Activated CD4-positive, alpha-beta T cell treated with anti-CD3 and anti-CD28 coated beads, Interleukin-2, Interleukin-6, amounts not matched to agents 100 ng/mL and 50 ng/mL, durations not matched to agents 16 hours and 8 hours (primary cell): ENCODE measurements around the gene ITPR2.
"Not testable (repeated sequence)": the region's sequence is repeated elsewhere in the genome, so short reads cannot be mapped to it uniquely, and the experiment has no call there.

ENCODE experiments used
- DNase-seq: peaks from one replicate; pipeline ENCODE4 v3.0.0-alpha.2; 2020

ITPR2 gene

DNA sequence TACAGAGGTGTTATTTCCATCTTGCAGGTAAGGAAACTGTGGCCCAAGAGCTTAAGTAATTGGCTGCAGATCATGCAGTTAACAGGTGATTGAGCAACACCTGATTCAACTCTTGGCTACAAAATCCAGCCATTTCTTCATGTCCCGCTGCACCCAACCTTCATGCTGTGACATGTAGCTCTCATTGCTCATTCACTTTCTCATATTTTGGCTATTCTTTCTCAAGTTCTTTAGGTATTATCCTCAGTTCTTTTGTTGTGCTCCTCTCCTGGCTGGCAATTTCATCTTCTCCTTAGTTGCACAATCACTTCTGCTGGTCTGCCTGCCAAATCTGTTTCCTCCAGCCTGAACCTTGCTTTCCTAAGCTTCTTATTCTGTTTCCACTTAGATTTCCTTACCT, 336.8 kb downstream of the ITPR2 start:
- DNase-seq, result no peak

DNA sequence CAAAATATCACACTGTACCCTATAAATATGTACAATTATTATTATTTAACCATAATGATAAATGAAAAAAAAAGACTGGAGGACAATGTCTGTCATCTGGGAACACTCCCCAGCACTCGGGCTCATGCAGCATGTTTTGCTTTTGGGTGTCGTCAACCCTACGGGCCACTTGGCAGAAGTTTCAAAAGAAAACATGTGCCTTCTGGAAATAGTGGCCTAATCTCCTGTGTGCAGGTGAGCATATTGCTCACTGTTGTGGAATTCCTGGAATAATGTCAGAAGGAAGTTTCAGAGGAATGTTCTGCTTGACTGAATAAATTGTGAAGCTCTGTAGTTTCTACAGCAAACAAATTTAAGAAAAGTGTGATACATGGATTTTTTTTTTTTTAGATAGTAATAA, 339.3 kb downstream of the ITPR2 start:
- no peak for DNase-seq

DNA sequence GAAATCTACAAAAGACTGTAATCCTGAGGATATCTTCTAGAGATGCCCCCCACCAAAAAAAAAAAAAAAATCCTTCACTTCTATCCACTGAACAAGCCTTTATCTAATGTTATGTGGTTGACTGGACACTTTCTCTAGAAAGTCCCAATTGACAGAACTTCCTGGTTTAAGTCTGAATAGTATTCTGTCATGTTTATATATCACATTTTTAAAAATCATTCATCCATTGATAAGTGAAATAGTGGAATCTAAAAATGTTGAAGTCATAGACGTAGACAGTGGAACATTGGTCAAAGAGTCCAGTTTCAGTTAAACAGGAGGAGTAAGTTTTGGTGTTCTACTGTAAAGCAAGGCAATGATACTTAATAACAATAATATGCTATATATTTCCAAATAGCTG, 340.6 kb downstream of the ITPR2 start:
- no peak for DNase-seq

DNA sequence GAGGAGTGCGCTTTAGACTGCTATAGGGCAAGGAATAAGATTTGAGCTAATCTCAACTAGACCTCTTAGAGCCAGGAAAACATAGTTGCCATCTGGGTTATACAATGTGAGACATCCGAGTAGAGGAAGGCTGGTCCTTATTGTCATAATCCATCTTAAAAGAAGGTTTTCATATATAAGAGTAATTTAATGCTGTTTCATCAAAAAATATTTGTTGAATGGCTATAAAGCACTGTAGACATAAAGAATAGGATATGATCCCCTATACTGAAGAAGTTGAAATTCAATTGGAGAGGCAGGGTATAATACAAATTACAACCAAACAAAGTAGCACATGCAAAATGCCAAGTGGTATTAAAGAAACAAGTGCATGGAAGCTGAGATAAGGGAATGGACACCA, 343.1 kb downstream of the ITPR2 start:
- no peak for DNase-seq

DNA sequence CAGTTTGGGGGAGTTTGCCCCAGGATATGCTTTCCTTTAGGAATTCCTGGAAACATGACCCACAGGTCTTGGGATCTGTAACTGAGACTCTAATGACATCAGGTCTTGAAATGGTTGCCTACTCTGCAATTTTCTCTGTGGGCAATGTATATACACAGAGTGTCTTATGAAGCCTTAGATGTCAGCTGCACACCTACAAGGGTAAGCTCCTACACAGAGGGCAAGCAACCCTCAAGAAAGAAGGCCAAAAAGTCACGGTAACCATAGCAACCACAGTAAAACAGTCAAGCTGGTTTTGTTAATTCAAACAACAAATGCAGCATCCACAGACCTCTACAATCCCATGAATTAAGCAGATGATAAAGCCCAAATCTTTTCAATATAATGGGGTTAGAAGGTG, 344.6 kb downstream of the ITPR2 start:
- DNase-seq, result no peak

DNA sequence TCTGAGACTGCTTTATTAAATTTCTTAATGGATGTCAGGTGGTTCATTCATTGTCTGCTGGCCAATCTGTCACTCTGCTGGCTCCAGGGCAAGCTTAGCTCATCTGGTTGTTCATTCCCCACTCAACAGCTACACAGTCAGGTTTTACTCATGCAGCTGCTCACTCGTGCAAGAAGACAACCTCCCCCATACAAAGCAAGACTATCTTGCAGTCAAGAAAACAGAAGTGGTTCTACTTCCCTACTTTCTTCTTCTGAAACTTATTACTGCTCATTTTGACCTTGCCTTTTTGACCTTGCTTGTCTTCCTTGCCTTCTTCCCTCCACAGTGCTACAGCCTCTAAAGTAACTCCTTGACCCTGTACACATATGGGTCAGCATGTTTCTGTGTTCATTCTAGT, 359.7 kb downstream of the ITPR2 start:
- DNase-seq, result peak; percentile 26

DNA sequence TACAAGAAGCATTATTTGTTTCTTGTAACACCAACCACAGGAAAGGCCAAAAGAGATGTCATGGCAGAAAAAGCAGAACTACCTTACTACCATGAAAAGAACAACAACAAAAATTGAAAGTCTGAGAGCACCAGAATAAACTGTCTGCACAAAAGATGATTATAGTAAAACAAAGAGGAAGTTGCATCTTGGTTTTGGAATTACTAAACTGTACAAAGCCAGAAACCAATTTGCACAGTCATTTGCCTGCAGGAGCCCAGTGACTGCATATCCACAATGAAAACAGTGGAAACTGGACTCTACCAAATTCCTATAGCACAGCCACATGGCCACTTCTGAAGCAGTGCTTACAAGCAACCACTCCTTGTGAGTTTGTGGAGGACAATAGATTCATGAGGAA, 361.4 kb downstream of the ITPR2 start:
- peak; percentile 78 for DNase-seq

DNA sequence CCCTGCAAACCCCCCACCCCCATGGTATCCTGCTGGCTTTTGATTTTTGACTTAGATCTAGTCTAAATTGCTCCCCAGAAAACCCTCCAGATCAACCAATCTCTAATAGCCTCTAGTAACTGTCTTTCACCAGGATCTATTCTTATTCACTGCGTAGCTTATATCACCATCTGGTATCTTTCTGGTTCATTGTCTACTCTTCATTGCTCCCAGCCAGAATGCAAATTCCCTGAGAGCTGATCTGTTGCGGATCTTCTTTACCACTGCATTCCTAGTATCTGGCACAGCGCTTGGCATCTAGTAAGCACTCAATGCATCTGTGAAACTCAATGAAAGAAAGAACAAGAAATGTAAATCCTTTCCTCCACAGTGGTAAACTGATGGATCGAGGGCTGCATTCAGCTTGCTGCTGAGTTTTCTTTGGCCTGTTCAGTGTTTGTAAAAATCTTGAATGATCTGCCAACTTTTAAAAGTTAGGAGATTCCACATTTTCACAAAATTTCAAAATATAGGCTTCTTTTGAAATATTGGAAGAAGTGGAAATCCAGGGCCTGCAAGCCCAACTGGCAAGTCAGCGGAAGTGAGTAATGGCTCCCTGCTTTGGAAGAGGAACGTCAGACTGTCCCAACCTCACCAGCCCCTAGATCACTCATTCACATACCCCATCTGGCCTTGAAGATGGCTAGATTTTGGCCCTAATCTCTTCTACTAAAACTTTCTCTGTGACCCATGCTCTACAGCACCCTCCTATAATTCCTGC, 363.4 kb downstream of the ITPR2 start:
- DNase-seq, result no peak

DNA sequence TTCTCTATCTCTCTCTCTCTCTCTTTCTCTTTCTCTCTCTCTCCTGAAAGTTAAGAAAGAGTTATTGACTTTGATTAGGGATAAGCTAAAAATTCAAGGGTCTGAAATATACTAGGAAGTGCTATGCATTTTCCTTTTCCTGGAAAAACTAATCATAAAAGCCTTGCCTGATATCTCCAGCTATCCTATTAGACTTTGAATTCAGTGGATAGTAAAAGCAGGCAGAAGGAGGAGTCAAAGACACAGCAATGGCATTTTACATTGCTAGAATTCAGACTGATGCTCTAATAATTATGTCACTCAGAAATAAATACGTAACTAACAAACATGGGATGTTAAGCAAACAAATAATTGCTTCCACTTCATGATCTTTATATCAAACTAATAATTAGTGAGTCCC, 365.6 kb downstream of the ITPR2 start:
- no peak for DNase-seq

DNA sequence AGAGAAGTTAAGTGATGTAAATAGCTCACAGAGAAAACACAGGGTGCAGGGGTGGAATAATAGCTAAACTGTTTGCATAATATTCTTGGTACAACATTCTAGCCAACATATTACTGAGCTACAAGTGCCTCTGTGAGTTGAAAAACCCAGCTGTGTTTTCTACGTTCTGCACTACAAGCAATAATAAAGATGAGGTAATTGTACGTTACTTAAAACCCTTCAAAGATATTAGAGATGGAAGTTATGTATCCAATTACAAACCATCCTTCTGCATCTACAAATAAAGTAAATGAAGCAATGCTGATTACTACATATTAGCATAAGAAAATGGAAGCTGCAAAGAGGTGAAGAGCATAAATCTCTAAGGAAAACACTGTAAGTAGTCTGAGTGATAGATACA, 366.3 kb downstream of the ITPR2 start:
- DNase-seq, result no peak

DNA sequence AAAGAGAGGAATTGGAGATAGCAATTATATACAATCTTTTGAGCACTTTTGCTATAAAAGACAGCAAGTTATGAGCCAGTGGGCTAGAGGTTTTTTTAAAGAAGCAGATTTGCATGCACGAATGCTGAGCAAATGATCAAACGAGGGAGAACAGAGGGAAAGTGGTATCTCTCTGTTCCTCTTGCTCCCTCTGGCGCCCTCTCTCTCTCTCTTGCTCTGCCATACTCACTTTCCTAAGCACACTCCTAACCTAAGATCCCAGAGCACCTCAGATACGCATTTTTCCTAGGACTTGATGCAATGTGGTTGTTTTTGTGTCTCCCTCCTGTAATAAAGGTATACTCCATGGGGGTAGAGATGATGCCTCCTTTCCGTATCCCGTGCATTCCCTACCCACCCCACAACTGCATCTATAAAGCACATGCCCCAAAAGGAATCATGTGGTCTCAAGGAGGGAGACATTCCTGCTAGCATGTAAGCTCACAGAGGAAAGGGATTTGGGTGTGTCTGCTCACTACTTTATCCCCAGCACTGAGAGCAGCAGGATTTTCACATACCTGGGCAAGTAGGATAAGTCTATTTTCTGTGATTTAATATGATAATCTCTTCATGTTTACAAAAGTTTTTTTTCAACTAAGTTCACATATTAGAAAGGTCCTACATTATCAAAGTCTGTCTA, 367.4 kb downstream of the ITPR2 start:
- no peak for DNase-seq

DNA sequence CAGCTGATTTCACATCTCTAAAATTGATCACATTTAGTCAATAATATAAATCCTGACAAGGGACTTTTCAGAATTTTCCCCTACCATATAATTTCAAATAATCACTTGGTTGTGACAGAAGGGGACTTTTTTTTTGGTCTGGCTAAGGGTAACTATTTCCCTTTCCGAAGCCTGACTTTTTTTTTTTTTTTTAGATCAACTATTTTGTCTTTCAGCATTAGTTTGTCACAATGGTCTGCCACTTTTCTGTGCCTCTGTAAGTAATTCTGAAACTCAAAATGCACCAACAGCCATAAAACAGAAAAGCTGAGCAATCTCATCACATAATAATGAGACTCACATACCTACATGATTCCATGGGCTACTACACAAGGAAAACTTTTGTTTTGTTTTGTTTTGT, 371.2 kb downstream of the ITPR2 start:
- peak; percentile 52 for DNase-seq

DNA sequence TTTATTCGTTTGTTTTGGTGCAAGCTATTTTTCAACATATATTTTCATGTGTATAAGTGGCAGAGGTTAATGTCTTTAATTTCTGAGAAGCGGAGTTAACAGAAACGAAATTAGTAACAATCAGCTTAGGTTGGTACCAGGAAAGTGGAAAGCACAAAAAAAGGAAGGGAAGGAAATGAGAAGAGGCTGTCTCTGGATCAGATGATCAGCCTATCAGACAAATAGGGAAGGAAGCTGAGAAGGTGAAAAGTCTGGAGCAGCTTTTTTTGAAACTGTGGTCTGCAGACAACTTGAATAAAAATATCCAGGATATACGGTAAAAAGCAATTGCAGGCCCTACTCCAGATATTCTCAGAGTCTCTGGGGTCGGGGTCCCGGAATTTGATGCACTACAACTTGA, 372.6 kb downstream of the ITPR2 start:
- no peak for DNase-seq

DNA sequence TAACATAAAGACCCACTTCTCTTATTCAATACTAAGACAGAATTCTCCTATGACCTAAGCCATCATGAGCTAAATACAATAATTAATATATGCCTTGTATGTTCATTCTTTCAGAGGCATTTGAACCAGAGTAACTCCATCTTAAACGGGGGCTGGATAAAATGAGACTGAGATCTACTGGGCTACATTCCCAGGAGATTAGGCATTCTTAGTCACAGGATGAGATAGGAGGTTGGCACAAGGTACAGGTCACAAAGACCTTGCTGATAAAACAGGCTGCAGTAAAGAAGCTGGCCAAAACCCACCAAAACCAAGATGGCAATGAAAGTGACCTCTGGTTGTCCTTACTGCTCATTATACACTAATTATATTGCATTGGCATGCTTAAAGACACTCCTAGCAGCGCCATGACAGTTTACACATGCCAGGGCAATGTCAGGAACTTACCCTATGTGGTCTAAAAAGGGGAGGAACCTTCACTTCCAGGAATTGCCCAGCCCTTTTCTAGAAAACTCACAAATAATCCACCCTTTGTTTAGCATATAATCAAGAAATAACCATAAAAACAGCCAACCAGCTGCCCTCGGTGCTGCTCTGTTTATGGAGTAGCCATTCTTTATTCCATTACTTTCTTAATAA, 376.9 kb downstream of the ITPR2 start:
- DNase-seq, result no peak

DNA sequence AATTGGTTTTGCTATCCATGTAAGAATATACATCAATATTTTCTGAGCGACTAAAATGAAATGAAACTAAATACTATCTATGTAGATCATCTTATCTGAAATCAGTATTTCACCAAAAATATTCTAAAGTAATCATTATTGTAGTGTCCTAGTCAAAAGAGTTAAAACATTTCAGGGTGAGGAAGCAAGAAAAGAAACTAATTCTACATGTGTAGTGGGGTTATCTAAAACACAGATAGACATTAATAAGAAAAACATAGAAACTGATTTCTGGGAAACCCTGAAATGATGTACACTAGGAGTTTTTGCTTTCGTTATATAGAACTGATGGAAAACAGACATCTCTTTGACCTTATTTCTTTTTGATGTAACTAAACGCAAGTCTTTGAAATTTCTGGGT, 379.7 kb downstream of the ITPR2 start:
- no peak for DNase-seq

DNA sequence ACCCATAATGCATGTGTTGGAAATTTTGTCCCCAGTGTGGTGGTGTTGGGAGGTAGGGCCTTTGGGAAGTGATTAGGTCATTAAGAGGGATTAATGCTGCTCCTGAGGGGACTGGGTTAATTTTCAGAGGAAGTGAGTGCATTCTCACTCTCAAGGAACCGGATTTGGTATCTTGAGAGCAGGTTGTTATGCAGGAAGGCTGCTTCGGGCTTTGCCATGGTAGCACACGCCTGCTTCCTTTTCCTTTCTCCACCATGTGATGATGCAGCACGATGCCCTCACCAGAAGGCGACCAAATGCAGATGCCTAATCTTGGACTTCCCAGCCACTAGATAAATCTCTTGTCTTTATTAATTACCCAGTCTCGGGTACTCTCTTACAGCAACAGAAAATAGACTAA, 380.5 kb downstream of the ITPR2 start:
- DNase-seq, result no peak

DNA sequence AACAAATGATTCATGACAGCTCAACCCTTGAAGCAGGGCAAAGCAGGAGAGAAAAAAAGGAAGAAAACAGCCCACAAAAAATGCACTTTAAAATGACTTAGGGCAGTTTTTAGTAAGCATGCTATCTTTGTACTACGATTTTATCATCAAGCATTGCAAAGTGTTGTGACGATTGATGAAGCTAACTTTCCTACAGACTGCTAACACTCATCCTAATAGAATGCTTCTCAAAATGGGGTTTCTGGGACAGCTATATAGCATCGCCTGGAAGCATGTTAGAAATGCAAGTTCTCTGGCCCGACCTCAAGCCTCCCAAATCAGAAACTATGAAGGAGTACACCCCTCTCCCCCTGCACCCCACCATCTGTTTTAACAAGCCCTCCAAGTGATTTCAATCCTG, 381.2 kb downstream of the ITPR2 start:
- no peak for DNase-seq

DNA sequence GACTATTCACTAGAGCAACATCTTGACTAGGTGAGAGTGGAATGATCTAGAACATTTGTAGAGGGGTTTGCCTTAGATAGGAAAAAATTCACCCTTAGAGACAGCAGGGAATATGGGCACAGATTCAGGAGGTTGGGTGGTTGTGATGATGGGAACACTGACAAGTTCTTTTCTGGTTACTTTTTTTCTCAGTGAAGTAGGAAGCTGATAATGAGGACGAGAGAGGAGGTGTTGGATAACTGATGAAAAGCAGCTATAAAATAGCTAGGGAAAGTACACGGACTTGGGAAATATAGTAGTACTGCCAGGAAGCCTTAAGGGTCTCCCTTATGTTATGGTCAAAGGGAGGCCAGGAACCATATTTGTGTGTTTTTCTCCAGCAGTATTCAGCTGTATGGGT, 387.1 kb downstream of the ITPR2 start:
- no peak for DNase-seq

DNA sequence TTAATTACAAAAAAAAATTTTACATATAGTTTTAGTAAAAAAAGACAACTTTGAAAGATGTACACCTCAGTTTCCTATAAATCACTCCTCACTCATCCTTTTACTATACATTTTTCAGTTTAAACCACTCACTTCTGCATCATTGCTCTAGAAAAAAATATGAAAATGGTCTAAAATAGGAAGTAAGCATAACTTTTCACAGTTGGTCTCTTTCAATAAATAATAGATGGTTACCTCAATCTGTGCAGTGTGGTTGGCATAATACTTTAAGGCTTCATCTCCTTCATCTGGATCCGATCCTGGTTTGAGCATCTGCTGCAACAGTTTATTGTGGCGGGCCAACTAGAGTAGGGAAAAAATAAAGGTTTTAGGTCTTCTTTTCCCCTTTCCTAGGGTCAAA, 389.7 kb downstream of the ITPR2 start:
- DNase-seq, result no peak

DNA sequence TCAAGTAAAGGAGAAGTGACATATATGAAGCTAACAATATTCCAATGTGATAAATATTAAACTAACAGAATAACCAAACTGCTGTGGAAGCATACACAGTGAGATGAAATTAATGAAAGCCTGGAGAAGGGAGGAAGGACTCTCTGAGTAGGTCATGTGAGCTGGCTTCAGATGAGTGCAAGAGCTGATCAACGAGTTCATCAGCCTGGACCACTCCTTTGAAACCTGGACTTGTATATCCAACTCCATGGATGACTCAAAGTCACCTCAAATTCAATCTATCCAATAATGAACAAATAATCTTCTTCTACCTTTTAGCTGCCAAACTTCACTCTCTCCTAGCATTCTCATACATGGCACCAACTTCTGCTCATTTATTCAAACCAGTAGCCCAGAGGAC, 391.6 kb downstream of the ITPR2 start:
- DNase-seq, result no peak

DNA sequence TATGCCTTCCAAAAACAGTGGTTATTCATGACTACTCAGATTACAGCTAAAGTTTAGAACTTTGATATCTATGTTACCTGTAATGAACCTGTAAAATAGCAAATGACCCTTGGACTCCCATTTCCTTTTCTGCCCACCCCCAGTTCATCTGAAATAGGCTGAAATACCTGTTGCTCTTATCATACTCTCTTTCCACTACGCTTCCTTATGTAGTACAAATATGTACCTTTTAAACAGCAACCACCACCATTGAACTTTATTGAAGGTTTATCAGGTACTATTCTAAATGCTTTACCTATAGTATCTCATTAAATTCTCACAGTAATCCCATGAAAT, 398.0 kb downstream of the ITPR2 start:
- DNase-seq, result no peak

DNA sequence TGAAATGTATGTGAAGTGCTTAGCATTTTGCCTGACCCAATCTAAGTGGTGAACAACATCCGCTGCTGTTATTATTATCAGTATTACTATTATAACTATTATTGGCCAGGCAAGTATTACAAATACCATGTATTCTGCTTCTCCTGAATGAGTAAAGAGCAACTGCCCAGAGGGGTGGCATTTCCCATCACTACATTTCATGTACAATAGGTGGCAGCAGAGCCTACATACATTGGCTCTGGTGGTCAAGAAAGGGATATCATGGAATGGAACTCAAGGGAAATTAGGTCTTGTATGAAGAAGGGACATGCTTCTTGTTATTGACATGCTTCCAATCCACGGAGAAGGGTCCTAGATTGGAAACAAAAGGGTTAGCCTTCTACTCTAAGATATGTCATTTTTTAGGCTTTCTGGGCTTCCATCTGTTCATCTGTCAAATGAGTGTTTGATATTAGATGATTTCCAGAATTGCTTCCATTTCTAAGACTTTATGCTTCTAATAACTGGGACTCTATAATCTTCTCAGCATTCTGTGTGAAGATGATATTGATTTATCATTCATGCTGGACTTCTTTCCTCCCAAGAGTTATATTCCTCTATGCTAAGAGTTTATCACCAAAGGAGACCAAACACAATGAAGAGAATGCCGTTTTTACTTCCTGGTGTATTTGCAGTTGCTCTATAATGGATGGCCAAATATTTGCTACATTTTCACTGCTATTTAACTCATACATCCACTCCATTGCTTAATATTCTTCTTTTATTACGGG, 398.5 kb downstream of the ITPR2 start:
- DNase-seq, result peak; percentile 56

DNA sequence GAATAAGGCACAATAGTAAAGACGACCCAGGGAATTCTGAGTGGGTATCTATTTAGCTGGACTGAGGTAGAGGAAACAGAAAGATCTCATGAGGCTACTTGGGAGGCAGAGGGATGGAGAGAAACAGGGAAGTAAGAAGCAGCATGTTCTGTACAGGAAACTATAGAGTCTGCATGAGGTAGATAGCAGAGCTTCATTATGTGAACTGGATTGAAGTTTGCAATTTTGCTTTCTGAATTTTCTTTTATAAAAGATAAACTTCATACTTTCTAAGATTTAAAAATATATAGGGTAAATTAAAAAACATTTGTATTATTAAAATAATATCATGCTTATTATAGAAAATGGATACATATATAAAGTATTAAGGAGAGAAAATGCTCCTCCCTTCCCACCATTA, 399.3 kb downstream of the ITPR2 start:
- DNase-seq, result not testable (repeated sequence)

DNA sequence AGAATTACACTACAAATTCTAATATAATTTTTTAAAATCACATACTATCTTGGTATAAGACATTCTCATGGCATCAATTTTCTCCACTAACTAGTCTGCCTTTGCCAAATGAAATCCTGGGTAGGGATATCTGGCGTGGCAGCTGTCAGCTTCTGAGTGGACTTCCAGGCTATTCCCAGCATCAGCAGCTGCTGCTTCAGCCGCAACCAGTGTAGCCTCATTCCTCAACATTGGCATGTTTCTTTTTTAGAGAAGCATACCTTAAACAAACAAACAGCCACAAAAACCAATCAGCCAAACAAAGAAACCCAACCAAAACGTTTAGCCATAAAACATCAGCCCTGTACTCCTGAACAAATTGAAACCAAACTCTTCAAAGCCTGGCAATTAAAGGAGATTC, 401.8 kb downstream of the ITPR2 start:
- DNase-seq, result no peak
